HG02571 (cell line): ENCODE measurements around the gene TMEM132E.
"Not testable (repeated sequence)": the region's sequence is repeated elsewhere in the genome, so short reads cannot be mapped to it uniquely, and the experiment has no call there.

Experiments
- ATAC-seq: cut with Tn5 transposase; IDR thresholded peaks from one replicate; pipeline ENCODE4 v1.9.1; 2021; ENCODE audit warnings: mild to moderate bottlenecking, moderate library complexity; ENCODE audit not compliant: unreplicated experiment

Gene TMEM132E, protein sequence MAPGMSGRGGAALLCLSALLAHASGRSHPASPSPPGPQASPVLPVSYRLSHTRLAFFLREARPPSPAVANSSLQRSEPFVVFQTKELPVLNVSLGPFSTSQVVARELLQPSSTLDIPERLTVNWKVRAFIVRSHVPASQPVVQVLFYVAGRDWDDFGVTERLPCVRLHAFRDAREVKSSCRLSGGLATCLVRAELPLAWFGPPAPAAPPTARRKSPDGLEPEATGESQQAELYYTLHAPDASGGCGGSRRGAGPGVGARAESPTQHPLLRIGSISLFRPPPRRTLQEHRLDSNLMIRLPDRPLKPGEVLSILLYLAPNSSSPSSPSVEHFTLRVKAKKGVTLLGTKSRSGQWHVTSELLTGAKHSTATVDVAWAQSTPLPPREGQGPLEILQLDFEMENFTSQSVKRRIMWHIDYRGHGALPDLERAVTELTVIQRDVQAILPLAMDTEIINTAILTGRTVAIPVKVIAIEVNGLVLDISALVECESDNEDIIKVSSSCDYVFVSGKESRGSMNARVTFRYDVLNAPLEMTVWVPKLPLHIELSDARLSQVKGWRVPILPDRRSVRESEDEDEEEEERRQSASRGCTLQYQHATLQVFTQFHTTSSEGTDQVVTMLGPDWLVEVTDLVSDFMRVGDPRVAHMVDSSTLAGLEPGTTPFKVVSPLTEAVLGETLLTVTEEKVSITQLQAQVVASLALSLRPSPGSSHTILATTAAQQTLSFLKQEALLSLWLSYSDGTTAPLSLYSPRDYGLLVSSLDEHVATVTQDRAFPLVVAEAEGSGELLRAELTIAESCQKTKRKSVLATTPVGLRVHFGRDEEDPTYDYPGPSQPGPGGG (N-terminal part only)

DNA sequence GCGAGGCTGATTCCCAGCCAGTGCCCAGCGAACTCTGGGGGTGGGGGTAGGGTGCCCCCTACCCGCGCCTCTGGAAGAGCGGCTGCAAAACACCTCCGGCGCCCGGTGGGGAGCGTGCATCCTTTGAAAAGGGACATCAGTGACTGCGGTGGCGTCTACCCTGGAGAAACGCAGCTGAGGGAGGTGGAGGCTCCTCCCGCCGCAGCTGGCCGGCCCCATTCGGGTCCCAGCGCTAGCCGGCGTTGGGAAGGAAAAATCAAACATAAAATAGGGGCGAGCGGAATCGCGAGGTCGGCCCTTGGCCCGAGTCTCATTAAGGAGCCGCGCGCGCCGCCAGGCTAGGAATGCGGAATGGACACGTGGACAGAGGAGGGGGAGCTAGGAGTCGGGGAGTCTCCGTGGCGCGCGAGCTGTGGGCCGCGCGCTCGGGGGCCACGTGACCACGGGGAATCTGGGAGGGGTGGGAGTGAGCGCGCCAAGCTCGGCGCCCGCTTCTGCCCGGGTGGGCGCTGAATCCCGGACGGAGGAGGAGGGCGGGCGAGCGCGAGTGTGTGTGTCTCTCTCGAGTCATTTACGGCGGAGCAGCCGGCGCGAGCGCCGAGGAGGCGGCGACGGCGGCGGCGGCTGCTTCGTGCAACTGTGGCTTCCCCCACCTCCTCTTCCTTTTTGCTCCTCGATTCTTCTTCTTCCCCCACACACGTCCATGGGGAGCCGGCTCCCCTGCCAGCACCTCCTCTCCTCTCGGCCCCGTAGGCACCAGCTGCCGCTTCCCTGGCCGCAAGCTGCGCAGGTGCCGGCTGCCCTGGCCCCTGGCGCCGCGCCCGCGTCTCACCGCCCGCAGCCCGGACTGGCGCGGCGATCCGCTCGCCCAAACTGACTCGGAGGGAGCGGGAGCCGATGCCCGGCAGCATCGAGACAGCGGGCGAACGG, at the start of gene TMEM132E:
Gene TMEM132E (plus strand): TSS at position 566 of the 930 bp plus-strand sequence. CDS start 1,495 bp downstream, outside the sequence.
- no peak for ATAC-seq

DNA sequence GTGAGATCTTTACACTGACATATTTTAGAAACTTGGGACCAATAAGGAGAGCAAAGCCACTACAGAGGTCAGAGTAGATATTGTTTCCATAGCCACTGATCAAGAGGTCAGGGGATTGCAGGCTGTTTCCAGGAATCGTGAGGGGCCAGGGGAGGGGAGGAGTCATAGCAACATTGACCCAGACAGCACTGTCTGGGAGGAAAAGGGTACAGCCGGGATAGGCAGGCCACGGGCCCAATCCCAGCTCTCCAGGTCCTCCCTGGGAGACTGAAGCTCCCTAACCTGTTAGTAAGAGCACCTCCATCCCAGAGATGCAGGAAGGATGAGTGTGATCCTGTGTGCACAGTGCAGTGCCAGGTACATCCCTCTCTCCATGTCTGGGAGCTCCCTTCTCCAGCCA, 48.5 kb upstream of the TMEM132E start:
- no peak for ATAC-seq

DNA sequence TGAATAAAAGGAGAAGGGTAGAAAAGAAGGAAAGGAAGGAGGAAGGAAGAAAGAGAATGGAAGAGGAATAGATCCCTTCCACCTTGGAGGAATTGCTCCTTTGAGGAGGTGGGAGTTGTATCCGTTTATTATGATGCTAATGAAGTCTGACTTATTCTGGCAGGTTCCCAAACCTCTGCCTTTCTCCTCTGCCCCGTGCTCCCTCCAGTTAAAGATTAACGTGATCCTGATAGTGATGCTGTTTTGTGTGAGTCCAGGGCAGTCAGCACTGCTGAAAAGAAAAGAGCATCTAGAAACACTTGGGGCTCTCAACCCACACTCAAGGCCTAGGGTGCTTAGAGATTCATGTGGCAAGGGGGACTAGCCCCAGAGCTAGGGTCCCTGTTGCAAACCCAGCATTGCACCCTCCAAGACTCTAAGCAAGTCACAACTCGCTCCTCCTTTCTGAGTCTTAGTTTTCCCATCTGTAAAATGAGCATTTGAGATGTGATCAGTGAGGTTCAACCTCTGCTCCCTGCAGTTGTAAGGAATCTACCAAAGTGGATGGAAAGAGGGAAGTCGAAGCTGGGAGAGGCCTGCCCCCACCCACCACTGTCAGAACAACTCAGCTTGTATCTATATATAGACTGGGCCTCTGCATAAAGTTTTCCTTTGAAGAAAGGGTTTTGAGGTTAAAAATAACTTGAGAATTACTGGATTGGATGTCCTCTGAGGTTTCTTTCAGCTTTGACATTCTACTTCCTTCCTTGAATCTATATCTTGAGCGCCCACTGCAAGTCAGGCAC, 46.9 kb upstream of the TMEM132E start:
- no peak for ATAC-seq

- ATAC-seq: no peak
Measured at GRCh38 chr17:34533806-34534527, 45.4 kb upstream of the TMEM132E start.

GRCh38 chr17:34537445-34537844, 41.9 kb upstream of the TMEM132E start:
- ATAC-seq: no peak

DNA sequence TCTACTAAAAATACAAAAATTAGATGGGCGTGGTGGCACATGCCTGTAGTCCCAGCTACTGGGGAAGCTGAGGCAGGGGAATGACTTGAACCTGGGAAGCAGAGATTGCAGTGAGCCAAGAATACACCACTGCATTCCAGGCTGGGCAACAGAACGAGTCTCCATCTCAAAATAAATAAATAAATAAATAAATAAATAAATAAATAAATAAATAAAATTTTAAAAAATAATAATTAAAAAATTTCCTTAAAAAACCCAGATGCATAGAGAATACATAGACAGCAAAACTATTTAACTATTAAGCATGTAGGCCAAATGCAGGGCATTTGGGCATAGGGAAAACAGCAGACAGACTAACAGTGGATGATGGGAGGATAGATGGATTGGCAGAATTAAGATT, 40.8 kb upstream of the TMEM132E start:
- ATAC-seq: not testable (repeated sequence)

DNA sequence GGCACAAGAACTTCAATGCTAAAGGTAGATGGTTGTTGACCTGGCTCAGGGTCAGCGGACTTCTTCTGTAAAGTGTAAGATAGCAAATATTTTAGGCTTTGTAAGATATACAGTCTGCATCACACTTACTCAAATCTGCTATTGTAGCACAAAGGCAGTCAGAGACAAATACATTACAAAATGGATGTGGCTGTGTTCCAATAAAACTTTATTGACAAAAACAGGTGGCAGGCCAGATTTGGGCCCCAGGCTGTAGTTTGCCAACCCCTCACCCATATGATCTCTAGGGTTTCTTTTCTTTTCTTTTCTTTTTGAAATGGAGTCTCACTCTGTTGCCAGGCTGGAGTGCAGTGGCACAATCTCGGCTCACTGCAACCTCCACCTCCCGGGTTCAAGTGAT, 39.5 kb upstream of the TMEM132E start:
- no peak for ATAC-seq

DNA sequence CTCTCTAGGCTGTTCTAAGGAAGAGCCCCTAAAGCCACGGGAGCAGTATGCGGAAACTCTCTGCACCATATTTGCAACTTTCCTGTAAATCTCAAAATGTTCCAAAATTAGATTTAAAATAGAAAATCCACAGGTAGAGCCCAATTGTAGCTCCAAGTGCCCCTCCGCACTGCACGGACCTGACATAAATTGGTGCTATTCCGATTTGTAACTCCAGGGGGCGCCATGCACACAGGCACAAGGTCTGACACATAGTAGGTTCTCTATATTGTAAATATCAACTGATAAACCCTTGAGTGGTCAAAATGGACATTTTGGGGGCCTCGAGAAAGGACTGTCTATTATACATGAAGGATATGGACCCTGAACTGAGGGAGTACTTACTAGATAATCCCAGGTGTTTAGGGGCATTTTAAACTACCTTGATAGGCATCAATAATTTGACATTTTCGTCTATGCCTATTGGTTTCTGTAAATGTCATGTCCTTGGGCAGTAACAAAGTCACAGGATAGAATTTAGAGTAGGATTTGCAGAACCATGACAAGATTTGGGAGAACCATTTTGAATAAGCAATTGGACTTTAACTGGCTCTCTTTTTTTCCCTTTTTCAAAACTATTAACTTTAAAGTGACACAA, 36.6 kb upstream of the TMEM132E start:
- ATAC-seq: no peak

DNA sequence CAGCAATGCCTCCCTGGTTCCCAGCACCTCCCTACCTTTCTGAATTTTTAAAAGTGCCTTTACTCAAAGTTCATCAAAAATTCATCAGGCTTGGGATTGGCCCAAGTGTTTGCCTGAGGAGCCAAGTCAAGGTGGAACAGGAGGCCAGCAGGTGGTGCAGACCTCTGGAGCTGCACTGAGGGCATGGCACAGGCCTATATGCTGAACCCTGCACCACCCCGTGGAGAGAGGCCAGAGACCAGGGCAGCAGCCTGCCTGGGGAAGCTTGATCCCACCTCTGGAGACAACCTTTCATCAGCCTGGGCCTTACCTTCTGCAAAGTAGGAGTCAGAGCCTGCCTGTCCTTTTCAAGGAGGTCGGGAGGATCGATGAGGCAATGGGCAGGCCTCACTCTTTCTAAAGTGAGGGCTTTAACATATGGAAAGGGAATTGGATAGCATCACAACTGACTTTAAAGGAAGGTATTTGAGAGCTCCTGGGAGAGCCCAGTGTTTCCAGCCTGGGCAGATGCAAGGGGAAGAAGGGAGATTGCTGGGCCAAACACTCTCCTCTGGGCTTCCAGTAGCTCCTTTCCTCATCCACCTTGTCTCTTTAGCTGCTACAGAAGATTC, 31.8 kb upstream of the TMEM132E start:
- ATAC-seq: no peak

DNA sequence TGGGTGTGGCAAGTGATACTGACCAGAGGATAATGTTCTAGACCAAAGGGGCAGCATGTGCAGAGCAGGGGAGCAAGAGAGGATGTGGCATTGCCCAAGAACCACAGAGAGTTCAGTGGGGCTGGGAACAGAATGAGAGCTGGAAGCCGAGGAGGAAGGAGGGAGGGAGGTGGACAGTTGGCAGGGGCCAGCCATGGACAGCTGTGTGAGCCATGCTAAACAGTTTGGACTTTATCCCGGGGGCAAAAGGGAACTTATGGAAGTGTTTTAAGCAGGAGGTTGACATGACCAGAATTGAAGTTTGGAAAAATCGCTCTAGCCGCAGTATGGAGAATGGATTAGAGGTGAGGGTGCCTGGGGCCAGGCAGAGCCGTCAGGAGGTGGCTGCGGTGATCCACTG, 29.4 kb upstream of the TMEM132E start:
- no peak for ATAC-seq

DNA sequence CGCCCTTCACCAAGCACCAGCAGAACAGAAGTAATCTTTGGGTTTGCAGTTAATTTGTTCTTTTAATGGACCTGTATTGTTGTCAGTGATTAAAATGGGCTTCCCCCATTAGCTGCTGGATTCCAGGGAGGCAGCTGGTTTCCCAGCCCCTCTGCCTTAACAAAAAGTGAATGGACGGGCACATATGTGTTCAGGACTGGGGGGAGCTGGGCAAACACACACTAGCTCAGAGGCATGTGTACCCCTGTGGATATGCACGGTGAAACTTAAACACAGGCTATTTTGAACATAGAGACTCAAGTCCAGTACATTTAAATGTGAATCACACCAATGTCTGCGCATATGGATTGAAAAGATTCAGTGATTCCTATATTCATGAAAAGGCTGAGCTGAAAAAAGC, 25.5 kb upstream of the TMEM132E start:
- no peak for ATAC-seq

- no peak for ATAC-seq
Measured at GRCh38 chr17:34556384-34556783, 23.0 kb upstream of the TMEM132E start.

- no peak for ATAC-seq
Measured at GRCh38 chr17:34556931-34557330, 22.5 kb upstream of the TMEM132E start.

GRCh38 chr17:34561328-34561727, 18.1 kb upstream of the TMEM132E start:
- no peak for ATAC-seq

DNA sequence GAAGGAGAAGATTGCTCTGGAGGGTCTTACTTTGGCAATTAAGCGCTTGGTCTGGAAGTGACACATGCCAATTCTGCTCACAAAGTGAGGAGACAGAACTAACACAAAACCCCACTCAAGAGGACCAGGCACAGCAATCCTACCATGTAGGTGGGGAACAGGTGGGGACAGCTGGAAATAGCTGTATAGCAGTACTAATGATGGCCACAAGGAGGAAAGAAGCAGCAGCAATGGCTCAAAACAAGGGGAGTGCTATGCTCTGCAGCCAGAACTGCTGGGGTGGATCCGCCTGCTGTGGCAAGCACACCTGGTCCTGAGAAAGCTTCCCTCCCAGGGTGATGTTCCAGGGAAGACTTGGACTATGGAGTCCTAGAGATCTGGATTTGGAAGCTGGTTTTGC, 17.0 kb upstream of the TMEM132E start:
- ATAC-seq: no peak

GRCh38 chr17:34565713-34566112, 13.7 kb upstream of the TMEM132E start:
- ATAC-seq: no peak

DNA sequence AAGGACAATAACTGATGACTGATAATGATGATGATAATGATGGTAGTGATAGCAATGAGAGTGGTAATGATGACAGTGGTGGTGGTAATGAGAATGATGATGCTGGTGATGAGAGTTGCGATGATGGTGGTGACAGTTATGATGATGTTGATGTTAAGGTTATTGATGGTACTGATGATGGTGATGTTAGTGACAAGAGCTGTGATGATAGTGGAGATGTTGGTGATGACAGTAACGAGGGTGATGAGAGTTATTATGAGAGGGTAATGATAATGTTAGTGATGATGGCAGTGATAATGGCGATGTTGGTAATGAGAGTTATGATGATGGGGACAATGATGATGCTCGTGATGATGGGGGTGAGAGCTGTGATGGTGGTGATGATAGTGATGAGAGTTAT, 13.2 kb upstream of the TMEM132E start:
- ATAC-seq: no peak

GRCh38 chr17:34566873-34567272, 12.5 kb upstream of the TMEM132E start:
- ATAC-seq: no peak
